ENCODE measurements around the gene DBR1. TPM values are rescaled to one million over a fixed set of nuclear protein-coding genes. Genes with fewer than 3 reads are reported as not detected.
A peak's percentile ranks its signal among the peaks of the same experiment; 100 is the strongest.

Gene DBR1
- total RNA-seq, 1 experiment from 2014 or later: 19.8 TPM

DNA sequence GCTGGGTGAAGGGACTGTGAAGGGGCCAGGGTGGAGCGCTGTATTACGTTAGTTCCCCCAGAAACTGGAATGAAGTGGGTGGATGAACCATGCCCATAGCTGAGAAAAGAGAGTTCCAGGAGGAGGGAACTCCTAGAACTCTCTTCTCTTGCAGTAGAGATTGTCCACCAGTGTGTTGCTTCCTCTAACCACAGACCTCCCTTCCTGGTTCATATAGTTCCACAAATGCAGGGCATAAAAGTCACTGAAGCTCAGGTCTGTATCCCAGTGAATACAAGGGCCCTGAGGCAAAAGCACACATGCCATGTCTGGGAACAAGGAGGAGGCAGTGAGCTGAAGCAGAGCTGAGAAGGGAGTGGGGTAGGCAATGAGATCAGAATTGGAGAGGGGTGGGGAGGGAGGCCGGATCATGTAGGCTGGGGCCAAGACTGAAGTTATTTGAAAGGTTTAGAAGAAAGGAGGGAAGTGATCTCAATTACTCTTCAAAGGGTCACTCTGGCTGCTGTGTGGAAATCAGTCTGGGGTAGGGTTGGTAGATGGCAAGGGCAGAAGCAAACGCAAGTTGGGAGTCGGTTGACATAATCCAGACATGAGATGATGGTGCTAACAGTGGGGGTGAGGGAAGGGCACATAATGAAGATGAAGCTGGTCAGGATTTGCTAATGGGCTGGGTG is 49.0 kb downstream of the DBR1 start:
- Histone ChIP-seq H3K4me1 (replicated peaks) (peaks cover 16% of the 10 kb centered on the region), H3K36me3 (no peaks in the 10 kb centered on the region), H3K4me3 (no peak overlapping the region), H3K27ac (no peak overlapping the region), H3K27me3 (replicated peaks) (peaks cover 2% of the 10 kb centered on the region), H3K9me3 (replicated peaks) (no peaks in the 10 kb centered on the region)
- DNase-seq (ENCODE audit: low read depth in 1 of 2, low spot score in 2 of 2): peak in 1 of 2 experiments; percentile 14

GRCh38 chr3:138124706-138125355 is 49.9 kb downstream of the DBR1 start:
- Histone ChIP-seq H3K4me3 (no peak overlapping the region), H3K36me3 (no peaks in the 10 kb centered on the region), H3K4me1 (replicated peaks) (peaks cover 16% of the 10 kb centered on the region), H3K9me3 (replicated peaks) (no peaks in the 10 kb centered on the region), H3K27ac (no peak overlapping the region), H3K27me3 (replicated peaks) (no peaks in the 10 kb centered on the region)
- no peak for DNase-seq (ENCODE audit: low read depth in 1 of 2, low spot score in 2 of 2)

GRCh38 chr3:138124188-138124587 is 50.5 kb downstream of the DBR1 start:
- peaks cover 16% of the 10 kb centered on the region for H3K4me1 ChIP-seq (replicated peaks)
- H3K27ac ChIP-seq: no peak overlapping the region

DNA sequence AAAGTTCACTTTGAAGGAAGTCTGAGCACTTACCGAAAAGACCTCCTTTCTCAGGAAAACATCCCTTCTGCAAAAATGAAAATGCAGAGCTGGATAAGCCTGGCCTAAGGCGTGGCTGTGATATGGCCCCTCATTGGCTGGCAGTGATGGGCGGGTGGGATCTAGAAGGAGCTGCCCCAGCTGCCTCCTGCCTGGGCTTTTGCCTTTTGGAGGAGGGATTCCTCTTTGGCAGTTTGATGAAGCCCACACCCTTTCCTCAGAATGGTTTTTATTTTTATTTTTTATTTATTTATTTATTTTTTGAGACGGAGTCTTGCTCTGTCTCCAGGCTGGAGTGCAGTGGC is 55.3 kb downstream of the DBR1 start:
- Histone ChIP-seq H3K4me3 (no peak overlapping the region), H3K27ac (no peak overlapping the region), H3K36me3 (peaks cover 9% of the 10 kb centered on the region; the same call in 1 of the 2 replicates), H3K4me1 (replicated peaks) (peaks cover 8% of the 10 kb centered on the region), H3K27me3 (replicated peaks) (no peaks in the 10 kb centered on the region), H3K9me3 (replicated peaks) (no peaks in the 10 kb centered on the region)
- peak in 1 of 2 experiments; percentile 14 for DNase-seq (ENCODE audit: low read depth in 1 of 2, low spot score in 2 of 2)

More at GRCh38 chr3:138124188-138124587, 50.5 kb downstream of the DBR1 start:
- peak in 1 of 2 experiments; percentile 16 for DNase-seq (ENCODE audit: low read depth in 1 of 2, low spot score in 2 of 2)
- H3K27me3 ChIP-seq (replicated peaks): no peaks in the 10 kb centered on the region
- H3K4me3 ChIP-seq: no peak overlapping the region
- H3K36me3 ChIP-seq: no peaks in the 10 kb centered on the region
- H3K9me3 ChIP-seq (replicated peaks): no peaks in the 10 kb centered on the region

- no peak overlapping the region for H3K27ac ChIP-seq
- peaks cover 9% of the 10 kb centered on the region; the same call in 1 of the 2 replicates for H3K36me3 ChIP-seq
- no peaks in the 10 kb centered on the region for H3K27me3 ChIP-seq (replicated peaks)
- H3K4me3 ChIP-seq: no peak overlapping the region
- DNase-seq (ENCODE audit: low read depth in 1 of 2, low spot score in 2 of 2): peak; percentile 65 to 66
- no peaks in the 10 kb centered on the region for H3K9me3 ChIP-seq (replicated peaks)
- H3K4me1 ChIP-seq (replicated peaks): peaks cover 14% of the 10 kb centered on the region
Measured at GRCh38 chr3:138118612-138119422, 55.9 kb downstream of the DBR1 start.

- Histone ChIP-seq H3K9me3 (replicated peaks) (no peaks in the 10 kb centered on the region), H3K4me3 (peak within 1 kb of the TSS; percentile 73), H3K36me3 (peaks cover 31% of the 10 kb centered on the region), H3K4me1 (replicated peaks) (peaks cover 26% of the 10 kb centered on the region), H3K27ac (peak within 1 kb of the TSS; percentile 89), H3K27me3 (replicated peaks) (no peaks in the 10 kb centered on the region)
- DNase-seq (ENCODE audit: low read depth in 1 of 2, low spot score in 2 of 2): peak; percentile 78 to 89
Measured at GRCh38 chr3:138114988-138115971, 59.4 kb downstream of the DBR1 start, which contains the start of gene DZIP1L. DZIP1L (minus strand) TSS chr3:138115608; CDS start chr3:138103971, 11,637 bp downstream.

DNA sequence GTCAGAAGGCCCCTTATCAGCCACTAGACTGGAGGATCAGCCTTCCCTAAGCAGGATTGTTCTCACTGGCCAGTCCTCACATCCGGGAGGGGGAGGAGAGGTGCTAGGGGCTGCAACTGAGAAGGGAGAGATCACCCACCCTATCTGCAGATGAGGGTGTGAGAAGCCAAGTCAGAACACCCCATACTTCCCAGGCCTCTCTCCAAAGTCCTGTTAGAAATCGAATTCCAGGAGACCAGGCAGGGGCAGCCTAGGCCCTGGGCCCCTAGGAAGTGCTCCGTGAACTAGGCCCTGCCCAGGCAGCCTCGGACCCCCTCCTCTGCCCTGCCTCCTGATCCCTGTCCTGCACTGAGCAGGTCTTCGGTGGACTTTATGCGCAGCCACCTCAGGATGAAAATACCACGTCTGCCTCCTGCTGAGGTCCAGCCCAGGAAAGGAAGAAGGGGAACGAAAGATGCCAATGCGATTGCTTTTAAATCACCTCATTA is 60.2 kb downstream of the DBR1 start:
- Histone ChIP-seq H3K36me3 (peaks cover 38% of the 10 kb centered on the region), H3K27ac (peak overlapping the region; percentile 89), H3K9me3 (replicated peaks) (no peaks in the 10 kb centered on the region), H3K27me3 (replicated peaks) (no peaks in the 10 kb centered on the region), H3K4me1 (replicated peaks) (peaks cover 26% of the 10 kb centered on the region), H3K4me3 (peak overlapping the region; percentile 73)
- DNase-seq (ENCODE audit: low read depth in 1 of 2, low spot score in 2 of 2): peak in 1 of 2 experiments; percentile 45

- H3K4me3 ChIP-seq: no peak overlapping the region
- H3K27ac ChIP-seq: no peak overlapping the region
- H3K9me3 ChIP-seq (replicated peaks): no peaks in the 10 kb centered on the region
- H3K4me1 ChIP-seq (replicated peaks): peaks cover 26% of the 10 kb centered on the region
- no peak for DNase-seq (ENCODE audit: low read depth in 1 of 2, low spot score in 2 of 2)
- H3K36me3 ChIP-seq: peaks cover 50% of the 10 kb centered on the region
- H3K27me3 ChIP-seq (replicated peaks): no peaks in the 10 kb centered on the region
Measured at GRCh38 chr3:138113326-138113725, 61.4 kb downstream of the DBR1 start.

- Histone ChIP-seq H3K4me1 (replicated peaks) (peaks cover 26% of the 10 kb centered on the region), H3K27me3 (replicated peaks) (no peaks in the 10 kb centered on the region), H3K36me3 (peaks cover 57% of the 10 kb centered on the region), H3K4me3 (no peak overlapping the region), H3K9me3 (replicated peaks) (no peaks in the 10 kb centered on the region), H3K27ac (no peak overlapping the region)
- DNase-seq (ENCODE audit: low read depth in 1 of 2, low spot score in 2 of 2): no peak
Measured at GRCh38 chr3:138112362-138112761, 62.4 kb downstream of the DBR1 start.

Other genes starting within 250 kb of the DBR1 start
- not detected in 2 replicates for gene CLDN18, start 164.8 kb downstream of the DBR1 start, total RNA-seq (2014; rRNA removed; shearing (Covaris generic))
- 18.1 and 24.0 TPM in 2 replicates for gene DZIP1L, start 59.3 kb downstream of the DBR1 start, total RNA-seq (2014; rRNA removed; shearing (Covaris generic))
- not detected in 2 replicates for gene A4GNT, start 42.5 kb downstream of the DBR1 start, total RNA-seq (2014; rRNA removed; shearing (Covaris generic))
- 41.8 and 42.9 TPM in 2 replicates for gene ARMC8, start 12.4 kb upstream of the DBR1 start, total RNA-seq (2014; rRNA removed; shearing (Covaris generic))
- gene NME9, start 154.9 kb upstream of the DBR1 start, total RNA-seq (2014; rRNA removed; shearing (Covaris generic)): 0.13 TPM in 1 of 2 replicates, not detected in the other
- 75.6 and 155 TPM in 2 replicates for gene MRAS, start 173.7 kb upstream of the DBR1 start, total RNA-seq (2014; rRNA removed; shearing (Covaris generic))